Daoy (cell line): Measurements from ENCODE around the gene STON1. TPM values are rescaled to one million over a fixed set of nuclear protein-coding genes. Genes with fewer than 3 reads are reported as not detected.
"Not testable (repeated sequence)": the region's sequence is repeated elsewhere in the genome, so short reads cannot be mapped to it uniquely, and the experiment has no call there.

Source experiments
- DNase-seq: peaks from one replicate; pipeline ENCODE4 v3.0.0-alpha.2; 2015; ENCODE audit warnings: low read depth
- total RNA-seq: library from RNA; depleted of rRNA; stranded (reverse); fragments of >200 nt; shearing (Covaris generic); gene quantifications from 2 replicates; pipeline ENCODE4 v1.2.3, GENCODE V29; 2014

STON1 gene
- total RNA-seq, 1 experiment from 2014 or later: 3.3 TPM

- no peak for DNase-seq
Observed at GRCh38 chr2:48528431-48528830, 1.5 kb upstream of the STON1 start.

GRCh38 chr2:48529194-48529593 is 760 bp upstream of the STON1 start:
- DNase-seq: peak; percentile 11

GRCh38 chr2:48529676-48530032 is 300 bp upstream of the STON1 start:
- DNase-seq: no peak

GRCh38 chr2:48531141-48531648 is 1.2 kb downstream of the STON1 start:
- DNase-seq: peak; percentile 83

GRCh38 chr2:48532174-48532573 is 2.2 kb downstream of the STON1 start:
- no peak for DNase-seq

GRCh38 chr2:48532824-48533223 is 2.9 kb downstream of the STON1 start:
- DNase-seq: peak; percentile 39

GRCh38 chr2:48534781-48535180 is 4.8 kb downstream of the STON1 start:
- DNase-seq: no peak

GRCh38 chr2:48540237-48540935 is 10.4 kb downstream of the STON1 start:
- no peak for DNase-seq

GRCh38 chr2:48541666-48542389 is 11.9 kb downstream of the STON1 start:
- no peak for DNase-seq

- DNase-seq: no peak
Observed at GRCh38 chr2:48543895-48544294, 13.9 kb downstream of the STON1 start.

GRCh38 chr2:48545244-48545643 is 15.3 kb downstream of the STON1 start:
- peak; percentile 11 for DNase-seq

GRCh38 chr2:48548840-48549239 is 18.9 kb downstream of the STON1 start:
- DNase-seq: no peak

GRCh38 chr2:48549972-48550371 is 20.0 kb downstream of the STON1 start:
- no peak for DNase-seq

- no peak for DNase-seq
Observed at GRCh38 chr2:48551548-48551947, 21.6 kb downstream of the STON1 start.

GRCh38 chr2:48555071-48555470 is 25.1 kb downstream of the STON1 start:
- DNase-seq: not testable (repeated sequence)

GRCh38 chr2:48558456-48558855 is 28.5 kb downstream of the STON1 start:
- DNase-seq: no peak

GRCh38 chr2:48560546-48561209 is 30.7 kb downstream of the STON1 start:
- no peak for DNase-seq

GRCh38 chr2:48562281-48562680 is 32.3 kb downstream of the STON1 start:
- DNase-seq: no peak

- DNase-seq: no peak
Observed at GRCh38 chr2:48566592-48567310, 36.8 kb downstream of the STON1 start.

GRCh38 chr2:48567671-48568070 is 37.7 kb downstream of the STON1 start:
- no peak for DNase-seq

- no peak for DNase-seq
Observed at GRCh38 chr2:48568547-48568946, 38.6 kb downstream of the STON1 start.

GRCh38 chr2:48569433-48569832 is 39.5 kb downstream of the STON1 start:
- DNase-seq: no peak
